Pulmonary artery endothelial cell (primary cell): Measurements from ENCODE around the gene PITRM1. TPM values are rescaled to one million over a fixed set of nuclear protein-coding genes. Genes with fewer than 3 reads are reported as not detected.
"Not testable (repeated sequence)": the region's sequence is repeated elsewhere in the genome, so short reads cannot be mapped to it uniquely, and the experiment has no call there.

Experiments
- DNase-seq: peaks from one replicate; pipeline ENCODE4 v3.0.0-alpha.2; 2011; ENCODE audit warnings: low read depth, low spot score
- total RNA-seq: library from RNA; depleted of rRNA; stranded (reverse); fragments of >200 nt; gene quantifications from 2 replicates; pipeline ENCODE4 v1.2.3, GENCODE V29; 2014

The PITRM1 gene
- total RNA-seq, 1 donor from 2014 or later, result 78.5 TPM

GRCh38 chr10:3199488-3199887 is 26.9 kb upstream of the PITRM1 start:
- no peak for DNase-seq

GRCh38 chr10:3198900-3199299 is 26.3 kb upstream of the PITRM1 start:
- DNase-seq, result no peak

- peak; percentile 39 for DNase-seq
Observed at GRCh38 chr10:3197348-3198003, 24.9 kb upstream of the PITRM1 start.

GRCh38 chr10:3196958-3197347 is 24.4 kb upstream of the PITRM1 start:
- no peak for DNase-seq

GRCh38 chr10:3196482-3196881 is 23.9 kb upstream of the PITRM1 start:
- DNase-seq, result no peak

- no peak for DNase-seq
Observed at GRCh38 chr10:3195726-3196125, 23.1 kb upstream of the PITRM1 start.

GRCh38 chr10:3195286-3195685 is 22.7 kb upstream of the PITRM1 start:
- no peak for DNase-seq

GRCh38 chr10:3194871-3195270 is 22.3 kb upstream of the PITRM1 start:
- no peak for DNase-seq

GRCh38 chr10:3193751-3194150 is 21.2 kb upstream of the PITRM1 start:
- DNase-seq, result no peak

- DNase-seq, result no peak
Observed at GRCh38 chr10:3192856-3193635, 20.5 kb upstream of the PITRM1 start.

GRCh38 chr10:3190817-3191216 is 18.2 kb upstream of the PITRM1 start:
- DNase-seq, result no peak

GRCh38 chr10:3187229-3187628 is 14.6 kb upstream of the PITRM1 start:
- DNase-seq, result not testable (repeated sequence)

GRCh38 chr10:3186368-3186767 is 13.8 kb upstream of the PITRM1 start:
- no peak for DNase-seq

- no peak for DNase-seq
Observed at GRCh38 chr10:3185386-3185785, 12.8 kb upstream of the PITRM1 start.

GRCh38 chr10:3180355-3181025 is 7.9 kb upstream of the PITRM1 start:
- DNase-seq, result no peak

GRCh38 chr10:3179174-3179573 is 6.6 kb upstream of the PITRM1 start:
- no peak for DNase-seq

GRCh38 chr10:3178042-3178441 is 5.5 kb upstream of the PITRM1 start:
- DNase-seq, result no peak

GRCh38 chr10:3173171-3173878 is 743 bp upstream of the PITRM1 start:
- no peak for DNase-seq

- peak; percentile 20 for DNase-seq
Observed at GRCh38 chr10:3172081-3172445, 519 bp downstream of the PITRM1 start.

- DNase-seq, result not testable (repeated sequence)
Observed at GRCh38 chr10:3171488-3171887, 1.1 kb downstream of the PITRM1 start.

- DNase-seq, result no peak
Observed at GRCh38 chr10:3169673-3170072, 2.9 kb downstream of the PITRM1 start.

- DNase-seq, result no peak
Observed at GRCh38 chr10:3169271-3169670, 3.3 kb downstream of the PITRM1 start.
